Stimulated activated CD8-positive, alpha-beta memory T cell treated with anti-CD3 and anti-CD28 coated beads, Interleukin-4, amount 100 ng/mL, for 48 hours (primary cell): ENCODE results near the gene CEP72.

Experiments
- DNase-seq: peaks from one replicate; pipeline ENCODE4 v3.0.0-alpha.2; 2020

The CEP72 gene

GRCh38 chr5:640461-641330 lies 28.6 kb downstream of the CEP72 start:
- no peak for DNase-seq

- DNase-seq, result no peak
Measured at GRCh38 chr5:641331-641765, 29.2 kb downstream of the CEP72 start.

- DNase-seq, result no peak
Measured at GRCh38 chr5:642481-642880, 30.3 kb downstream of the CEP72 start.

GRCh38 chr5:643351-643801 lies 31.2 kb downstream of the CEP72 start:
- DNase-seq, result no peak

- DNase-seq, result no peak
Measured at GRCh38 chr5:643811-644271, 31.7 kb downstream of the CEP72 start.

- DNase-seq, result no peak
Measured at GRCh38 chr5:644509-644908, 32.4 kb downstream of the CEP72 start.

- no peak for DNase-seq
Measured at GRCh38 chr5:644971-645370, 32.8 kb downstream of the CEP72 start.

GRCh38 chr5:645421-645820 lies 33.3 kb downstream of the CEP72 start:
- DNase-seq, result no peak

- DNase-seq, result no peak
Measured at GRCh38 chr5:646396-647201, 34.5 kb downstream of the CEP72 start.

- DNase-seq, result no peak
Measured at GRCh38 chr5:647311-647710, 35.2 kb downstream of the CEP72 start.

GRCh38 chr5:647727-648126 lies 35.6 kb downstream of the CEP72 start:
- DNase-seq, result no peak

GRCh38 chr5:651296-652022 lies 39.3 kb downstream of the CEP72 start:
- DNase-seq, result no peak

- no peak for DNase-seq
Measured at GRCh38 chr5:652023-652515, 39.9 kb downstream of the CEP72 start.

- no peak for DNase-seq
Measured at GRCh38 chr5:652773-653350, 40.7 kb downstream of the CEP72 start.

- DNase-seq, result no peak
Measured at GRCh38 chr5:654071-654778, 42.1 kb downstream of the CEP72 start.

- no peak for DNase-seq
Measured at GRCh38 chr5:655406-655805, 43.3 kb downstream of the CEP72 start.

GRCh38 chr5:657570-657969 lies 45.4 kb downstream of the CEP72 start:
- no peak for DNase-seq

GRCh38 chr5:658103-658502 lies 46.0 kb downstream of the CEP72 start:
- DNase-seq, result no peak

- DNase-seq, result no peak
Measured at GRCh38 chr5:659496-660263, 47.5 kb downstream of the CEP72 start.

- DNase-seq, result no peak
Measured at GRCh38 chr5:660491-661030, 48.4 kb downstream of the CEP72 start.
